Activated gamma-delta T cell (primary cell): ENCODE data around the gene FRAS1.
"Not testable (repeated sequence)": the region's sequence is repeated elsewhere in the genome, so short reads cannot be mapped to it uniquely, and the experiment has no call there.

Experiments
- DNase-seq: peaks from one replicate; lab custom pipeline; 2025; lab: John Stamatoyannopoulos, UW

FRAS1 gene

GRCh38 chr4:78217557-78217956 is 160.4 kb downstream of the FRAS1 start:
- no peak for DNase-seq

- DNase-seq: no peak
These were observed 161.1 kb downstream of the FRAS1 start for GRCh38 chr4:78218260-78218659.

DNA sequence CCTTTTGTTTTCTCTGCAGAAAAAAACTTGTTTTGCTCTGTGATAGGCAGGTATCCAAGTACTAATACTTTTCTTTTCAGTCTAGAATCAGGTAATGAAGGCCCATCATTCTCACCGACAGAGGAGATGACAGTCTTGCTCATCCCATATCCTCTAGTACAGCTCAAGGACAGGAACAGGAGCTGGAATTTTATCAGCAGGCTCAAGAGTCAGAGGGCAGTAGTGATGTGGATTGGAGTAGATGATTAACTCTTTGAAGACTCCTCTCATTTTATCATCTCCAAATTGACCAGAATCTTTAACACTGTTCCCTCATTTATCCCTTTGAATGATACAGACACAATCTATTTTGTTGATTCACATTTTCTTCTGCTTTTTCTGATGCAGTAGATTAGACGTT is 162.7 kb downstream of the FRAS1 start:
- no peak for DNase-seq

- DNase-seq: no peak
These were observed 163.2 kb downstream of the FRAS1 start for GRCh38 chr4:78220283-78220682.

DNA sequence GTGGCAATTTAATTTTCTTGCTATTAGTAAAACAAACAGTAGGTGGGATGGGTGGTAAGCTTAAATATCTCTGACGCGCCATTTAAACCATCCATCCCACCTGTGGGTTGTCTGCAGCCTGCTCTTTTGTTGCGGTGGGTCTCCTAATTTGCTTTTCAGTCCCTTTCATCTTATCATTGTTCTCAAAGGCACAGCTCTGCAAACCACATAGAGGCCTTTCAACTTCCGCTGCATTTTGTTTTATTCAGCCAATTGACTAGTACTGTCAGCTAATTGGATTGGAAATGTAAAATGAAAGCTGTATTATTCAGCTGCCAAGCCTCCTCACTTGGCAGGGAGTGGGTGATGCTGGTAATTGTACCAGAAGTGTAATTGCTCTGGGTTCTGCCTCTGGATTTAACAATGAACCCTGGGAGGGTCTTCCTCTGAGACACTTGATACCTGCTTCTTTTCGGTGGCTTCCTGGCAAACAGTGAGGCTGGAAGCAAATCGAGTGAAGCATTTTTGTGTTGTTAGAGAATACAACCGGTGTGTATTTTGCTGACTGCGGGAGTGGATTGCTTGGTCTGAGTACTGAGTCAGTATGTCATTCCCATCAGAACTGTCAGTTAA is 165.6 kb downstream of the FRAS1 start:
- DNase-seq: no peak

GRCh38 chr4:78225236-78225635 is 168.1 kb downstream of the FRAS1 start:
- no peak for DNase-seq

- DNase-seq: no peak
These were observed 169.2 kb downstream of the FRAS1 start for GRCh38 chr4:78226279-78226678.

DNA sequence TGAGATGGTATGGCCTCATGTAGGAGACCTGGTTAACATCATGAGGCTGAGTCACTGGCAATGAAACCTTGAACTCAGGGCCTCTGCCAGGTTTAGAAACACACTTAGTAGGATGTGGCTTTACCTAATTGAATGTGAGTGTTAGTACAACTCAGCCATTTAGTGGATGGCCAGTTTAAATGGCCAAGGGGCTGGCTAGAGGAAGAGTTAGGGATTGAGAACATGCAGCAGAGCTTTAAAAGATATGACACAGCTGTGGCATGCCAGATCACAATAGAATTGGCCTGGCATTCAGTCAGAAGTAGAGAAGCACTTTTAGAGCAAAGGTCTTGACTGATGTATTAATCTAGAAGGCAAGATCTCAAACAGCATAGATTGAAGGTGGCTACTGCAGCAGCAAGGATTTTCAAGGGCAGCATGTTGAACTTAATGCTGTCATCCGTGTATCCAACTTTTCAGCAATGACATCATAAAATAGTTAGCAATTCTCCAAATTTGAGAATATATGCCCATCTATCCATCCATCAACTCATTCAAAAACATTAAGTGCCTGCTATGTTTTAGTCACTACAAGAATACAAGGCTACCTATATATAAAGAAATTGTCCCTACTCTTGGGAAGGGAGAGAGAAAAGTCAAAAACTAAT is 170.4 kb downstream of the FRAS1 start:
- DNase-seq: no peak

DNA sequence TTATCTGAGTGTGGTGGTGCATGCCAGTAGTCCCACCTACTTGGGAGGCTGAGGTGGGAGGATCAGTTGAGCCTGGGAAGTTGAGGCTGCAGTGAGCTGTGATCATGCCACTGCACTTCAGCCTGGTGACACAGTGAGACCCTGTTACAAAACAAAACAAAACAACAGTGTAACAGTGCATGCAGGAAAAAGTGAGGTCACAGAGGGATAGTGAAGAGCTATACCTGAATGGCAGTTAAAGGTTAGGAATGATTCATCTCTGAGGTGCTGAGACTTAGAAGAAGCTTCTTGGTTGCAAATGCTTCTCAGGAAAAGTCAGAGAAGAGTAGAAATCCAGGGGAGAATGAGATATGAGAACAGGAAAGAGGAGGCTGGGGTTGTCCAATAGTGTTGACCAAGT is 178.7 kb downstream of the FRAS1 start:
- DNase-seq: no peak

GRCh38 chr4:78237360-78237759 is 180.2 kb downstream of the FRAS1 start:
- DNase-seq: no peak

DNA sequence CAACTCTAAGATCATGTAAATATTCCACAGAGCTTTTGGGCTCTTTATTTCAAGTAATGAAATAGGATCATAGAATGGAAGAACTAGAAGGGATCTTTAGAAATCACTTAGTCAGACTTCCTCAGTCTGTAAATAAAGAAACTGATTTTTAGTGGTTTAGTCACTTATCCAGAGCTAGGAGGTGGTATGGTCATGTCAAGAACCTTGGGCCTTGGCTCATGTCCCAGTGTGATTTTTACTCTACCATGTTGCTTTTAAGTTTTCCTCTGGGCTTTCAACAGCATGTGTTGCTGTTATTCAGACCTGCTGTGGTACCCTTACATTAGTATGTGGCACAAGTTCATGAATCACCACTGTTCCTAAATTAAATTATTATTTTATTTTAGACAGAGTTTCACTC is 184.9 kb downstream of the FRAS1 start:
- DNase-seq: no peak

DNA sequence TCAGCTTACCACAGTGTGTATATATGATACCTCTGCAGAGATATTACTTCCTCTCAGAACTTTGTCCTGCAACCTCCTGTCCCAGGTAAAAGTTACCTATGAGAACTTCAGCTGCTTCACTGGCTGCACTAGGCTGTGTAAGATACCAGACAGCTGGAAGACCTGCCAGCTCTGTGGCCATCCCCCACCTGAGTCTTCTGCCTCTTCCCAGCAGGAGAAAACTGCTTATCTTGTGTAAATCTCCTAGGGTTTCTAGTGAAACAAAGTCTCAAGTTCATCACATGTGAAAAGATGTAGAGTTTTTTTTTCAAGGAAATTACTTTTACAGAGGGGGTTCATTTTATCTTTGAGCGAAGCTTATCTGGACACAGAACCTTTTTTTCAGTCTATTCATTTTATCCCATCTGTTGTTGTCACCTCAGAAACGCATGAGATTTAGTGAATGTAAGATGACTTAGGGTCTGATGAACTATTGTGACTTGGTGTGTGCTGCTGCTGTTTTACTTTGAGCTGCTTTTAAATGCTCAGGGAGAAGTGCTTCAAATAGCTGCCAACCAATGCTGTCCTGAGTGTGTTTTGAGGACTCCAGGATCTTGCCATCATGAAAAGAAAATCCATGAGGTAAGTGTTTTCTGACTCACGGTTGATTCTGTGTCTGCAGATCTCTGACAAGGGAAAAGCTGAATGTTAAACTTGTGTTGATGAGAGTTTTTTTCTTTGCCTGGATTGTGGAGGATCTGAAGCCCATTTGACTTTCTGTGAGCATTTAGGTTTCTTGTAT is 187.8 kb downstream of the FRAS1 start:
- no peak for DNase-seq

DNA sequence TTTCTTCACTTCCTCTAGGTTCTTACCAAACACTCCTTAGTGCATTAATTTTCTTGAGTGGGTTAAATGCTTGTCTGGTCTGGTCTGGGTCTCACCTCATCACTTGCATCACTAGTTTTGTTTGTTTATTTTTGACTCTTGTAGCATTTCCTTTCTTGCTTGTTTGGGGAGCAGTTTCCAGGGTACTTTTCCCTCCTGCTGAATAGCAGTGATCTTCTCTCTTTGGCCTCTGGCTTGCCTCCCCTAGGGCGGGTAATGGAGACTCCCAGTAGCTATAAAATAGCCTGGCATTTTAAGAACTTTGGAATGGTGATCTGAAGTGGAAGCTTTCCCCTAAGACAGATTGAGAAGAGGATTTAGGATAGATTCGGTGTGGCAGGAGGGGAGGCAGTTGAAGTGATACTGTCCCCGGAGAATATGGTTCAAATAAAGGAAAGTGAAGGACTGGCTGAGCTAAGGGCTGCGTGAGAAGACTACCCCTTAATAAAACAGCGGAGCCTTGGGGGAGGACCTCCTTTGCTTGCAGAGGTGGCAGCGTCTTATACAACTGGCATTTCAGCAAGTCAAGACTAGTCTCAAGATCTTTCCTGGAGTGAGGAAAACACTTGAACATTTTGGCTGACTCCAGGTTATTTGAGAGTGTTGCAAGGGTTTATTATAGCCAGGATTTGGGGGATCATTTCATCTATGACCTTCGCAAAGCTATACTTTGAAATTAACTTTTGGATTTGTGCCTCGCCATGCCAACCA is 190.6 kb downstream of the FRAS1 start:
- DNase-seq: no peak

DNA sequence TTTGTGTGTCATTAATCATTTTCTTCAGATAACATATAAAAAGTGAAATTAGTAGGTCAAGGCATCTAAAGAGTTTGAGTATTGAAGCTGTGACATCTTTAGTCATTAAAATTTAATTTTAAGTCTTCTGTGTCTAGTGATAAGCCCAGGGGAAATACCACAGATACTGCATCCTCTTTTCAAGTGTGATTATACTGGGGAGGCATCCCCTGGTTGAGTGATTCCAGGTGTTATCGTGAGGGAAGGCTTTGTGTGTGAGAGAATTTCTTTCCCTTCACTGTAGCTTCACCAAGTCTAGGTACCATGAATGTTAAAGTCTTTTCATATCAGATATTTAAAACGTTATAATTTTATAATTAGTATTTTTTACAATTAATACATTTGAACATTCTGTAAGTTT is 193.4 kb downstream of the FRAS1 start:
- no peak for DNase-seq

DNA sequence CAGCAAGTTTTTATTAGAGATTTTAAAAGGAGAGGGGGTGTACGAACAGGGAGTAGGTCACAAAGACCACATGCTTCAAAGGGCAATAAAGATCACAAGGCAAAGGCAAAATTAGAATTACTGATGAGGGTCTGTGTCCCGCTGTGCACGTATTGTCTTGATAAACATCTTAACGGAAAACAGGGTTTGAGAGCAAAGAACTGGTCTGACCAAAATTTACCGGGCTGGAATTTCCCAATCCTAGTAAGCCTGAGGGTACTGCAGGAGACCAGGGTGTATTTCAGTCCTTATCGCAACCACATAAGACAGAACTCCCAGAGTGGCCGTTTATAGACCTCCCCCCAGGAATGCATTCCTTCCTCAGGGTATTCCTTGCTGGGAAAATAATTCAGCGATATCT is 195.7 kb downstream of the FRAS1 start:
- not testable (repeated sequence) for DNase-seq

DNA sequence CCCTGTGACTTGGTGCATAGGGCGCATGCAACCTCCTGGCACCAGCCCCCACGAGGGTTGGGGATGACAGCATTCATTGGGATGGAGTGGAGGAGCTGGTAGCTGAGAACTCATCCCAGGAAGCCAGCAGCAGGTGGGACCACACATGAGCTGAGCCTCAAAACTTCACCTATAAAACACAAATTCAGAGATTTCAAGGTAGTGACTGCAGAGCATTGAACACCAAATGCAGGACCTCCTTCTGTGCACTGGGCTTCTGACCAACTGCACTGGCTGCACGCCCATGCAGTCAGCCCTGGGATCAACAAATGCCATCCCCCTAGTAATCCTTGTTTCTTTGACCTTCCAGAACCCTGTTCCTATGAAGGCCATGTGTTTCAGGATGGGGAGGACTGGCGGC is 197.8 kb downstream of the FRAS1 start:
- DNase-seq: no peak

DNA sequence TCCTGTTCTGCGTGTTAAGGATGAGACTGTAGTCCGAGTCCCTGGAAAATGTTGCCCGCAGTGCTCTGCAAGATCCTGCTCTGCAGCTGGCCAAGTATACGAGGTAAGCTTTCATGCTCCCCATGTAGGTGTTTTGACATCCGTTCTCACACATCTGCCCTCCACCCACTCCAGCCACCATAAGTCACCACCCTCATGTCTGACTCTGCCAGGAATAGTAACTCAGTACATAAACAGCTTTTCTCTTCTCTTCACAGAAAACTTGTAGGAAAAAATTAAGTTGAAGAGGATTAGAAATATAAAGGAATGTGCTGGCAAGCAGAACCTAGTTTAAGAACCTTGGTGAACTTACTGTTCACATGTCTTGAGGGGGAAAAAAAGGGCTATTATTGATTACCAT is 207.9 kb downstream of the FRAS1 start:
- no peak for DNase-seq

- no peak for DNase-seq
These were observed 210.7 kb downstream of the FRAS1 start for GRCh38 chr4:78267790-78268189.

DNA sequence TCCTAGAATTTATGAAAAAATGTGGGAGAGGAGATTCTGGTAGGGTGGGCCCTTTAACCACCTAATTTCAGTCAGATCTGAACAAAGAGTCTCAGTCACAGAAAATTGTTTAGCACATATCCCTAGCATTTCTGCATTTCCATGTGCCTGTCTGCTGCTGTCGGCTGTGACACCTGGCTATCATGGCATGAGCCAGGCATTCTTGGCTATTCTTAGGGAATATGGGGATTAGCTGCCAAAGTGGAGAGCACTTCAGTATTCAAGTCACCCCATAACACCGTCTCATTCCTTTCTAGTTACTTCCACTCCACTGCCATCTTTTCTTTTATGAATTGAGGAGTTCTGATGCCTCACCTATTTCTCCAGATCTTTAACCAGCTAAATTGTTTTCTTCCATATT is 211.5 kb downstream of the FRAS1 start:
- DNase-seq: no peak

DNA sequence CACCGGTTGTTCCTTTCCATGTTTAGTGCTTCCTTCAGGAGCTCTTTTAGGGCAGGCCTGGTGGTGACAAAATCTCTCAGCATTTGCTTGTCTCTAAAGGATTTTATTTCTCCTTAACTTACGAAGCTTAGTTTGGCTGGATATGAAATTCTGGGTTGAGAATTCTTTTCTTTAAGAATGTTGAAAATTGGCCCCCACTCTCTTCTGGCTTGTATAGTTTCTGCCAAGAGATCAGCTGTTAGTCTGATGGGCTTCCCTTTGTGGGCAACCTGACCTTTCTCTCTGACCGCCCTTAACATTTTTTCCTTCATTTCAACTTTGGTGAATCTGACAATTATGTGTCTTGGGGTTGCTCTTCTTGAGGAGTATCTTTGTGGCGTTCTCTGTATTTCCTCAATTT is 218.3 kb downstream of the FRAS1 start:
- DNase-seq: not testable (repeated sequence)

- DNase-seq: no peak
These were observed 229.2 kb downstream of the FRAS1 start for GRCh38 chr4:78286281-78286680.

GRCh38 chr4:78288327-78288726 is 231.2 kb downstream of the FRAS1 start:
- no peak for DNase-seq

DNA sequence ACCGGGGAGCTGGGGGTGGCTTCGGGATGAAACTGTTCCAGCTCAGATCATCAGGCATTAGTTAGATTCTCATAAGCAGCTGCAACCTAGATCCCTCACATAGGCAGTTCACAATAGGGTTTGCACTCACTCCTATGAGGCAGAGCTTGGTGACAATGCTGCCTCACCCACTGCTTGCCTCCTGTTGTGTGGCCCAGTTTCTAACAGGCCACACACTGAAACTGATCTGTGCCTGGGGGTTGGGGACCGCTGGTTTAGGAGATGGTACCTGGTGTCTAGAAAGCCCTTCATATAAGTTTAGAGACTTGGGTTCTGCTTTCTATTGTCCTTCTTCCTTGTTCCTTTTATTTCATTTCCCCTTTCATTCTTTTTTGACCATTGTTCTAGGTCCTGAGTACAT is 234.2 kb downstream of the FRAS1 start:
- DNase-seq: no peak
